HL-60 (cell line): ENCODE data around the gene ISCU.

Experiments
- DNase-seq, 2 experiments: peaks; one replicate each; pipeline ENCODE4 v3.0.0-alpha.2; 2010 to 2020; ENCODE audit warnings: low read depth in 1 of 2, low spot score in 1 of 2
- H3K27ac ChIP-seq: fragments of 250-450 bp; sonication (Bioruptor Pico); replicated peaks from 2 replicates; pipeline ENCODE4 v1.5.1; 2020; ENCODE audit warnings: mild to moderate bottlenecking, moderate library complexity
- H3K27me3 ChIP-seq: fragments of 250-450 bp; sonication (Bioruptor Pico); 2 replicates; pipeline ENCODE4 v1.5.1; 2021; ENCODE audit warnings: mild to moderate bottlenecking, moderate library complexity; ENCODE audit not compliant: insufficient read depth, poor library complexity, severe bottlenecking
- H3K4me3 ChIP-seq: replicated peaks from 2 replicates; pipeline ENCODE4 v1.5.1; 2011; ENCODE audit warnings: mild to moderate bottlenecking, control low read depth, low read length; ENCODE audit not compliant: insufficient read depth
- GABPA ChIP-seq: IDR thresholded peaks from 2 replicates; pipeline ENCODE4 v1.6.1; 2012; ENCODE audit warnings: low read depth
- POLR2AphosphoS5 ChIP-seq: IDR thresholded peaks from 2 replicates; pipeline ENCODE4 v1.6.1; 2012; ENCODE audit warnings: low read depth
- SPI1 ChIP-seq: IDR thresholded peaks from 2 replicates; pipeline ENCODE4 v1.6.1; 2012; ENCODE audit warnings: low read depth, mild to moderate bottlenecking, borderline replicate concordance
- TF ChIP-seq, protein P1 (sequence below): IDR thresholded peaks from 2 replicates; pipeline ENCODE4 v1.6.1; 2012; ENCODE audit warnings: low read depth; ENCODE audit not compliant: insufficient replicate concordance
- TF ChIP-seq, protein P2 (sequence below): IDR thresholded peaks from one replicate; pipeline ENCODE4 v1.5.1; 2011; ENCODE audit warnings: low read length, control low read depth, inconsistent platforms; ENCODE audit not compliant: insufficient read depth

Gene ISCU

GRCh38 chr12:108604208-108604941 lies 42.0 kb downstream of the ISCU start:
- TF ChIP-seq POLR2AphosphoS5 (no peak), GABPA (no peak), SPI1 (no peak)
- TF ChIP-seq, protein P1, sequence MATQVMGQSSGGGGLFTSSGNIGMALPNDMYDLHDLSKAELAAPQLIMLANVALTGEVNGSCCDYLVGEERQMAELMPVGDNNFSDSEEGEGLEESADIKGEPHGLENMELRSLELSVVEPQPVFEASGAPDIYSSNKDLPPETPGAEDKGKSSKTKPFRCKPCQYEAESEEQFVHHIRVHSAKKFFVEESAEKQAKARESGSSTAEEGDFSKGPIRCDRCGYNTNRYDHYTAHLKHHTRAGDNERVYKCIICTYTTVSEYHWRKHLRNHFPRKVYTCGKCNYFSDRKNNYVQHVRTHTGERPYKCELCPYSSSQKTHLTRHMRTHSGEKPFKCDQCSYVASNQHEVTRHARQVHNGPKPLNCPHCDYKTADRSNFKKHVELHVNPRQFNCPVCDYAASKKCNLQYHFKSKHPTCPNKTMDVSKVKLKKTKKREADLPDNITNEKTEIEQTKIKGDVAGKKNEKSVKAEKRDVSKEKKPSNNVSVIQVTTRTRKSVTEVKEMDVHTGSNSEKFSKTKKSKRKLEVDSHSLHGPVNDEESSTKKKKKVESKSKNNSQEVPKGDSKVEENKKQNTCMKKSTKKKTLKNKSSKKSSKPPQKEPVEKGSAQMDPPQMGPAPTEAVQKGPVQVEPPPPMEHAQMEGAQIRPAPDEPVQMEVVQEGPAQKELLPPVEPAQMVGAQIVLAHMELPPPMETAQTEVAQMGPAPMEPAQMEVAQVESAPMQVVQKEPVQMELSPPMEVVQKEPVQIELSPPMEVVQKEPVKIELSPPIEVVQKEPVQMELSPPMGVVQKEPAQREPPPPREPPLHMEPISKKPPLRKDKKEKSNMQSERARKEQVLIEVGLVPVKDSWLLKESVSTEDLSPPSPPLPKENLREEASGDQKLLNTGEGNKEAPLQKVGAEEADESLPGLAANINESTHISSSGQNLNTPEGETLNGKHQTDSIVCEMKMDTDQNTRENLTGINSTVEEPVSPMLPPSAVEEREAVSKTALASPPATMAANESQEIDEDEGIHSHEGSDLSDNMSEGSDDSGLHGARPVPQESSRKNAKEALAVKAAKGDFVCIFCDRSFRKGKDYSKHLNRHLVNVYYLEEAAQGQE = no peak
- TF ChIP-seq, protein P2, sequence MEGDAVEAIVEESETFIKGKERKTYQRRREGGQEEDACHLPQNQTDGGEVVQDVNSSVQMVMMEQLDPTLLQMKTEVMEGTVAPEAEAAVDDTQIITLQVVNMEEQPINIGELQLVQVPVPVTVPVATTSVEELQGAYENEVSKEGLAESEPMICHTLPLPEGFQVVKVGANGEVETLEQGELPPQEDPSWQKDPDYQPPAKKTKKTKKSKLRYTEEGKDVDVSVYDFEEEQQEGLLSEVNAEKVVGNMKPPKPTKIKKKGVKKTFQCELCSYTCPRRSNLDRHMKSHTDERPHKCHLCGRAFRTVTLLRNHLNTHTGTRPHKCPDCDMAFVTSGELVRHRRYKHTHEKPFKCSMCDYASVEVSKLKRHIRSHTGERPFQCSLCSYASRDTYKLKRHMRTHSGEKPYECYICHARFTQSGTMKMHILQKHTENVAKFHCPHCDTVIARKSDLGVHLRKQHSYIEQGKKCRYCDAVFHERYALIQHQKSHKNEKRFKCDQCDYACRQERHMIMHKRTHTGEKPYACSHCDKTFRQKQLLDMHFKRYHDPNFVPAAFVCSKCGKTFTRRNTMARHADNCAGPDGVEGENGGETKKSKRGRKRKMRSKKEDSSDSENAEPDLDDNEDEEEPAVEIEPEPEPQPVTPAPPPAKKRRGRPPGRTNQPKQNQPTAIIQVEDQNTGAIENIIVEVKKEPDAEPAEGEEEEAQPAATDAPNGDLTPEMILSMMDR = no peak

GRCh38 chr12:108605000-108605689 lies 42.7 kb downstream of the ISCU start:
- Histone ChIP-seq H3K27me3 (no peaks in the 10 kb centered on the region), H3K4me3 (no peak overlapping the region), H3K27ac (no peak overlapping the region)
- DNase-seq = no peak
- TF ChIP-seq SPI1 (no peak), POLR2AphosphoS5 (no peak), GABPA (no peak)
- TF ChIP-seq, protein P2 = no peak
- TF ChIP-seq, protein P1 = no peak

More at GRCh38 chr12:108604208-108604941, 42.0 kb downstream of the ISCU start:
- DNase-seq = no peak
- no peak overlapping the region for H3K27ac ChIP-seq
- H3K27me3 ChIP-seq = no peaks in the 10 kb centered on the region
- H3K4me3 ChIP-seq = no peak overlapping the region

DNA sequence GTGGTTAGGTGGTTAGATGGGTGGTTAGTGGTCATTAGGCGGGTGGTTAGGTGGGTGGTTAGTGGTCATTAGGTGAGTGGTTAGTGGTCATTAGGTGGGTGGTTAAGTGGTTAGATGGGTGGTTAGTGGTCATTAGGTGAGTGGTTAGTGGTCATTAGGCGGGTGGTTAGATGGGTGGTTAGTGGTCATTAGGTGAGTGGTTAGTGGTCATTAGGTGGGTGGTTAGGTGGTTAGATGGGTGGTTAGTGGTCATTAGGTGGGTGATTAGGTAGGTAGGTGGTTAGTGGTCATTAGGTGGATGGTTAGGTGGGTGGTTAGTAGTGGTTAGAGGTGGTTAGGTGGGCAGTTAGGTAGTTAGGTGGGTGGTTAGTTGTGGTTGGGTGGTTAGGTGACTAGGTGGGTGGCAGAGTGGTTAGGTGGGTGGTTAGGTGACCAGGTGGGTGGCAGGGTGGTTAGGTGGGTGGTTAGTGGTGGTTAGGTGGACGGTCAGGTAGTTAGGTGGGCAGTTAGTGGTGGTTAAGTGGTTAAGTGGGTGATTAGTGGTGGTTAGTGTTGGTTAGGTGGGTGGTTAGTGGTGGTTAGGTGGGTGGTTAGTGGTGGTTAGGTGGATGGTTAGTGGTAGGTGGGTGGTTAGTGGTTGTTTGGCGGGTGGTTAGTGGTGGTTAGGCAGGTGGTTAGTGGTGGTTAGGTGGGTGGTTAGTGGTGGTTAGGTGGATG lies 43.5 kb downstream of the ISCU start:
- Histone ChIP-seq H3K27ac (no peak overlapping the region), H3K4me3 (no peak overlapping the region), H3K27me3 (no peaks in the 10 kb centered on the region)
- TF ChIP-seq POLR2AphosphoS5 (no peak), SPI1 (no peak)
- DNase-seq = no peak

DNA sequence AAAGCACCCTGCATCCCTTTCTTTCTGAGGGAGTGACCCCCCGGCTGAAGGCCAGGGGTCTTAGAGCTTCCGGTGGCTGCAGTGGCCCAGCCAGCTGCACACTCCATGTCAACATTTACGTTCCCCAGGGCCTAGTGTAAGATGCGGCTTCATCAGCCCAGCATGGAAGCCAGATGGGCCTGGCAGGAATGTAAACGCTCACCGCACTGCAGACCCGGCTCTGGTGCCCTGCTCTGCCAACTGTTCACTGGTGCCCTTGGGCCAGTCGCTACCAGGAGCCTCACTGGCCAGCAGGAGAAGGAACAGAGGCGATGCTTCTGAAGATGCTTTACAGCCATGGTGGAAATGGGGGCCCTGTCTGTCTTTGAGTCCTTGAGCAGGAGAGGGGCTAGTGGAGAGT lies 44.1 kb downstream of the ISCU start:
- no peaks in the 10 kb centered on the region for H3K27me3 ChIP-seq
- no peak overlapping the region for H3K4me3 ChIP-seq
- no peak overlapping the region for H3K27ac ChIP-seq
- TF ChIP-seq SPI1 = no peak
- no peak for TF ChIP-seq POLR2AphosphoS5
- no peak for TF ChIP-seq GABPA
- TF ChIP-seq, protein P1 = no peak
- TF ChIP-seq, protein P2 = no peak
- no peak for DNase-seq
